Inflammatory macrophage (primary cell): Measurements from ENCODE around the gene TAF11L9.
"Not testable (repeated sequence)": the region's sequence is repeated elsewhere in the genome, so short reads cannot be mapped to it uniquely, and the experiment has no call there.

Source experiments
- DNase-seq, 2 donors: peaks; one replicate each; pipeline ENCODE4 v3.0.0-alpha.2; 2020 to 2022
- total RNA-seq, 18 experiments: gene quantifications; one replicate each; lab custom pipeline; 2026; ENCODE audit warnings: mixed read lengths in 6 of 18, inconsistent platforms in 2 of 18; lab: John Stamatoyannopoulos, UW

The TAF11L9 gene
- 0 reads per million in 18 experiments for total RNA-seq

- not testable (repeated sequence) for DNase-seq
Observed at GRCh38 chr5:17594255-17594654, at the start of gene TAF11L9. TAF11L9 (minus strand) TSS chr5:17594394.

- no peak for DNase-seq
Observed at GRCh38 chr5:17634160-17634559, 40.0 kb upstream of the TAF11L9 start, which contains the start of gene TAF11L14. TAF11L14 (plus strand) TSS chr5:17634460.

DNA sequence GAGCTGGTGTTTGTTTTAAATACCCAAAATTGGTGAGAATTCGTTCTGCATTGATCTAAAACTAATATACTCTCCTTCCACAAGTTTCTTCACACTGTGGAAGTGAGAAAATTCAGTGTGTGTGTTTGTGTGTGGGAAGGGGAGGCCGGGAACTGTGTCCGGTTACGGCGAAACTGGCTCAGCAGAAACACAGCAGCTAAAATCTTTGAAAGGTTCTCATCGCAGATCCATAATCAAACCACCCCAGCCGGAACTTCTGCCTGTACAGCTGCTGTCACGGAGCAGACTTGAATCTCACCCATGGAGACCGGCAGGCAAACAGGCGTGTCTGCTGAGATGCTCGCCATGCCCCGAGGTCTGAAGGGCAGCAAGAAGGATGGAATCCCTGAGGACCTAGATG lies 37.6 kb upstream of the TAF11L9 start, which contains the start of gene TAF11L13:
Gene TAF11L13, plus strand, starts transcription at position 301 of the 400 bp plus-strand sequence.
- DNase-seq: not testable (repeated sequence)

DNA sequence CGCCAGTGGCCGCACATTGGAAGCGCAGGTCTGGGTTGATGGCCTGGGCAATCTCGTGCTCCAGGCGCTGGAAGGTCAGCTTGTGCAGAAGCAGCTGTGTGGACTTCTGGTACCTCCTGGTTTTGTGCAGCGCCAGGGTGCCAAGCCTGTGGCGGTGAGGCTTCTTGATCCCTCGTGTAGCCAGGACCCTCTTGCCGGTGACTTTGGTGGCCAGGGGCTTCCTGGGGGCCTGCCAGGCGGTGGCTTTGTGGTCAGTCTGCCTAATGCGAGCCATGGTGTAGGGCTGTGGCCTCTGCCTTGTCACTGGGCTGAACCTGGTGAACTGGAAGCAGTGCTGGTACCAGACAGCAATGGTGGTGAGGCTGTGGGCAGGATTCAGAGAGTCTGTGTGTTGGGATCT lies 31.5 kb upstream of the TAF11L9 start:
- DNase-seq: no peak

- DNase-seq: no peak
Observed at GRCh38 chr5:17620627-17621026, 26.4 kb upstream of the TAF11L9 start.

GRCh38 chr5:17619354-17619753 lies 25.2 kb upstream of the TAF11L9 start:
- DNase-seq: no peak

GRCh38 chr5:17614872-17615605 lies 20.8 kb upstream of the TAF11L9 start:
- no peak for DNase-seq

GRCh38 chr5:17610092-17610491 lies 15.9 kb upstream of the TAF11L9 start, which contains the start of gene TAF11L12:
TAF11L12 (plus strand) TSS chr5:17610392.
- DNase-seq: not testable (repeated sequence)

DNA sequence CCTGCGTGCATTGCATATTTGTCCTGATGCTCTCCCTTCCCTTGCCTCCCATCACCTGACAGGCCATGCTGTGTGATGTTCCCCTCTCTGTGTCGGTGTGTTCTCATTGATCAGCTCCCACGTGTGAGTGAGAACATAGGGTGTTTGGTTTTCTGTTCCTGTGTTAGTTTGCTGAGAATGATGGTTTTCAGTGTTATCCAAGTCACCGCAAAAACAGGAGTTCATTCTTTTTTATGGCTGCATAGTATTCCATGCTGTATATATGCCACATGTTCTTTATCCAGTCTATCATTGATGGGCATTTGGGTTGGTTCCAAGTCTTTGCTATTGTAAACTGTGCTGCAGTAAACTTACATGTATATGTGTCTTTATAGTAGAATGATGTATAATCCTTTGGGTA lies 13.3 kb upstream of the TAF11L9 start:
- DNase-seq: not testable (repeated sequence)

DNA sequence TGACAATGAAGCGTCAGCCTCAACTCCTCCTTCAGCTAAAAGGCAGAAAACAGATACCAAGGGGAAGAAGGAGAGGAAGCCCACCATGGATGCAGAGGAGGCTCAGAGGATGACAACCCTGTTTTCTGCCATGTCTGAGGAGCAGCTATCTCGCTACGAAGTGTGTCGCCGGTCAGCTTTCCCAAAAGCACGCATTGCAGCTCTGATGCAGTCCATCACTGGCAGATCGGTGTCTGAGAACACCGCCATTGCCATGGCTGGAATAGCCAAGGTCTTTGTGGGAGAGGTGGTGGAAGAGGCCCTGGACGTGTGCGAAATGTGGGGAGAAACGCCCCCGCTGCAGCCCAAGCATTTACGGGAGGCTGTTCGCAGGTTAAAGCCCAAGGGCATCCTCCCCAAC lies 10.8 kb upstream of the TAF11L9 start:
- DNase-seq: no peak

- not testable (repeated sequence) for DNase-seq
Observed at GRCh38 chr5:17603880-17604279, 9.7 kb upstream of the TAF11L9 start, which contains the start of gene TAF11L11. TAF11L11 (plus strand) TSS chr5:17604183.

DNA sequence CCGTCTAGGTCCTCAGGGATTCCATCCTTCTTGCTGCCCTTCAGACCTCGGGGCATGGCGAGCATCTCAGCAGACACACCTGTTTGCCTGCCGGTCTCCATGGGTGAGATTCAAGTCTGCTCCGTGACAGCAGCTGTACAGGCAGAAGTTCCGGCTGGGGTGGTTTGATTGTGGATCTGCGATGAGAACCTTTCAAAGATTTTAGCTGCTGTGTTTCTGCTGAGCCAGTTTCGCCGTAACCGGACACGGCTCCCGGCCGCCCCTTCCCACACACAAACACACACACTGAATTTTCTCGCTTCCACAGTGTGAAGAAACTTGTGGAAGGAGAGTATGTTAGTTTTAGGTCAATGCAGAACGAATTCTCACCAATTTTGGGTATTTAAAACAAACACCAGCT lies 3.5 kb upstream of the TAF11L9 start, which contains the start of gene TAF11L10:
Gene TAF11L10, minus strand, starts transcription at position 101 of the 400 bp plus-strand sequence.
- DNase-seq: not testable (repeated sequence)

- DNase-seq: not testable (repeated sequence)
Observed at GRCh38 chr5:17590860-17591259, 3.3 kb downstream of the TAF11L9 start, which contains the start of gene TAF11L8. TAF11L8 (minus strand) TSS chr5:17590960.

- not testable (repeated sequence) for DNase-seq
Observed at GRCh38 chr5:17585658-17586057, 8.5 kb downstream of the TAF11L9 start, which contains the start of gene TAF11L7. TAF11L7 (minus strand) TSS chr5:17585758.
